GM21381 (cell line): Measurements from ENCODE around the gene GSN.
A peak's percentile ranks its signal among the peaks of the same experiment; 100 is the strongest.

Experiments
- ATAC-seq: cut with Tn5 transposase; IDR thresholded peaks from one replicate; pipeline ENCODE4 v1.9.1; 2021; ENCODE audit warnings: mild to moderate bottlenecking, moderate library complexity; ENCODE audit not compliant: unreplicated experiment

GSN gene

DNA sequence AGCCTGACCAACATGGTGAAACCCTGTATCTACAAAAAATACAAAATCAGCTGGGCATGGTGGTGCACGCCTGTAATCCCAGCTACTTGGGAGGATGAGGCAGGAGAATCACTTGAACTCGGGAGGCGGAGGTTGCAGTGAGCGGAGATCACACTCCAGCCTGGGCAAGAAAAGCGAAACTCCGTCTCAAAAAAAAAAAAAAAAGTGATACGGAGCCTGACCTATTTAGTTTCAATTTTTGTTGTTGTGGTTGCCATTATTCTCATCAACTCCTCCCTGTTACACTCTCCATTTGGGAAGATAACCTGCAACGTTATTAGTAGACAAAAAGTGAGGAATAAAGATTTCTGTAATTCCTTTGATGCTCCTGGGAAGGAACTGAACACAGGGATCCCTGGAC, 100.8 kb downstream of the GSN start:
- ATAC-seq: no peak

DNA sequence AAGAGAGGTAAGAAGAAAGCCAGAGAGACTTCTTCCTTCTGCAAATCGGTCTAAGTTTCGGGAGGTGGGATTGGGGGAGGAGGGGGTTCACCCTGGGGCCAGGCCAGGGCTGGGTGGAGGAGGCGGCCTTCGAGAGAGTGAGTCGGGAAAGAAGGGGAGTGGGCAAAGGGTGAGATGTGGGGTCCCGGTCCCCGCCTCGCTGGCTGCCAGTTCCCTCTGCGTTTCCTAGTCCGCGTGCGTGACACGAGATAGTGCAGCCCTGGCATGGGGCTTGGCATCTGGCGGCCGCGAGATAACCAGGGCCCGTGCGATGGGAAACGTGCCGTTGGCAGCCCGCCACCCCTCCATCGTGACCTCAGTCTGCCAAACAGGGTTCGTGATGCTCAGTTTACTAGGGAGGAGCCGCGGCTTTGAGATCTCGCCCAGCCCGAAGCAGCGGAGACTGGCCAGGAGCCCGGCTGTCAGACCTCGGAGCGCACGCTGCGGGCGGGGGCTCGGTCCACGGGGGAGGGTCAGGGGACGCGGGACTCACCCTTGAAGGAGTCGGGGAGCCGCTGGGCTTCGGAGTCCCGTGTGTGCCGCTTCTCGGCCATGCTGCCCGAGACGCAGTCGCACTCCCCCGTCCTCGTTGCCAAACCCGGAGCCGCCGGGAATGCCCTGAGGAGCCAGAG, 101.8 kb downstream of the GSN start, which contains the start of gene STOM:
Gene STOM, minus strand, starts transcription at position 656 of the 671 bp plus-strand sequence. Its CDS starts 63 bp downstream, at position 593.
- ATAC-seq: peak; percentile 39

DNA sequence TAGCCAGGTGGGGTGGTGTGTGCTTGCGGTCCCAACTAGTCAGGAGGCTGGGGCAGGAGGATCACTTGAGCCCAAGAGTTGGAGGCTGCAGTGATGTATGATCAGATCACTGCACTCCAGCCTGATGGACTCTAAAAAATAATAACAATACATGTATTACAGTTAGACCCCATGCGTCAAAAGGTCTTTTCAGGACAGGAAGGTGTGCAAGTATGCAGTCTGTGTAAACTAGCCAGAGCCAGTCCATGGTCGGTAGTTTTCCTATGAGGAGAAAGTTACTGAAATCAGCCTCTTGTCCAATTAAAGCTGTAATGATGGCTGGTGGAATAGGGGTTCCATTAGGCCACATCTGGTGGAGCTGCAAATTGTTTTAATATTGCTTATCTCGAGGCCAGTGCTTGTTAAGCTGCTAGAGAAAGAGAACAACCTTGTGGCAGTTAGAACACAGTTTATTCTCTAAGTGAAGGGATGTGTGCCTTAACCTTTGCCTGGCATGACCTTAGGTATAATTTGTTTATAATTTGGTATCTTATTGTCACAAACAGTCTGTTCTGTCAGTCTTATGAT, 103.6 kb downstream of the GSN start:
- ATAC-seq: no peak

DNA sequence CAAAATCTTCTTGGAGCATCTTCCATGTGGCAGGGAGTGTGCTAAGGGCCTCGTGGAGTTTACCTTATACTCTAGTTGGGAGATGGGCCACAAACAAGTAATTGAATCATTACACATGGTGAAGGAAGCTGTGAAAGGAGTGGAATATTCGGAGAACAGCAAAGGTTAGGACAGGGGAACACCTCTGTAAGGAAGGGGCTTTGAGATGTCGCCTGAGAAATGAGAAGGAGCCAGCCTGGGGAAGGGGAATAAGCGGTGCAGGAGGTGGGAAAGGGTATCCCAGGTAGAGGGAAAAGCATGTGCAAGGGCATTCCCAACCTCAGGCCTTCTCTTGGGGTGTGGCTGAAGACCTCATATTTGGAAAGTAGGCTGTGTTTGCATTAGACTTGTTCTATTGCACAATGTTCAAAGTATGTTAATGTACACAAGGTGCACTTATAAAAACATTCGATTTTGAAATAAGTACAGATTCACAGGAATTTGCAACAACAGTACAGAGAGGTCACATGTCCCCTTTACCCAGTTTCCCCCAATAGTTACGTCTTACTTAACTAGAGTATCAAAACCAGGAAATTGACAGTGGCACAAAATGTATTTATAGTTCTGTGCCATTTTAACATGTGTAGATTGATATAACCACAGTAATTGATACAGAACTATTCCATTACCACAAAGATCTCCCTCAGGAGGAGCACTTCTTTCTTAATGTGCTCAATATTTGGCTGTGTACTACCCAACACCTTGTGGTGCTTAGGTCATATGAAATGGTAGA, 104.5 kb downstream of the GSN start:
- ATAC-seq: no peak

DNA sequence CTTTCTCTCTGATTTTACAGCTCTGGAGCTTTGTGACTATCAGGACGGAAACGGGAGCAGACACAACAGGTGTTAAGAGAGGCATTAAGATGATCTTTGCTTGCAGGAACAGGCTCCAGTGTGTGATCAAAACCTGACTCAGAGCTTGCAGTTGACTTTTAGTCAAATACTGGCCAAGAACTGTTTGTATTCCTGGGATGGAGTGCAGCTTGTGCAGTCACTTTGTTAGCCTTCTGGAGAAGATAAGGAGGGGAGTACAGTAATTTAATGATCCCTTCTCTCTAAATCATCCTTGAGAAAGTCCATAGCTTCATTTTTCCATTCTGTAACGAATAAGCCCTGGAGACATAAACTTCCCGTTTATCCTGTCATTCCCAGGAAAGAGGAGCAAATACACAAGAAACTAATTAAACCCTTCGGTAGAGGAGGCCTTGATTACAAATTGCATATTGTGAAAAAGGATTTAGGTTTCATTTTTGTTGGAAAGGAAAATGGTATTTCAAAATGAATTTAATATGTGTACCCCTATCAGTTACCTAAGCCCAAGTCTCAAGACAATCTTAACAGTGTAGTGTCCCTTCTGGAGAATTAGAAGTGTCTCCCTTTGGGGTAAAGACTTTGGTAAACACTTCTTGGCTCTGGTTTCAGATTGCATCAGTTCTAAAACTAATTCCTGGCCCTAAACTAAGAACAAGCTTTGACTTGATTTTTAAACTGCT, 105.2 kb downstream of the GSN start:
- ATAC-seq: no peak

DNA sequence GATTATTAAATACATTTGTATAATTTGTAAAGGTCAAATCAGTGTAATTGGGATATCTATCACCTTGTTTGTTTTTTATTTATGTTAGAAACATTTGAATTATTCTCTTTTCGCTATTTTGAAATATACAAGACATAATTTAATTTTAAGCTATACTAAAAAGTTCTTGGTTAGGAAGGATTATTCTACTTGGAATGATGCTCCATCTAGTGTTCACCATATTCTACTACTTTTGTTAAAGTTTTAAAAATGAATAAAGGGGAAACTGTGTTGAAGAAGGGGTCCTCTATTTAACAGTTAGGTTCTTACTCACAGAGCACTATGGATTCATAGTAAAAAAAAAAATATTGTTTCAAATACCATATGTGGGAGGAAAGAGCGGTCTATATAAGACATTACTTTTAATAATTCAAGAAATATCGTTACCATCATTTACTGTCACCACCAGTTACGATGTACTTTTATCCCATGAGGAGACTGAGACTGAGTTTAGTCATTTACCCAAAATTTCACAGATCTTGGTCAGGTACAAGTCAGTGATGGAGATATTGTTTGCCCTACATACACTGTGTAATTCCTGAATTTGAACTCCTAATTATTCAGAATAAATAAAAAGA, 108.4 kb downstream of the GSN start:
- ATAC-seq: no peak

DNA sequence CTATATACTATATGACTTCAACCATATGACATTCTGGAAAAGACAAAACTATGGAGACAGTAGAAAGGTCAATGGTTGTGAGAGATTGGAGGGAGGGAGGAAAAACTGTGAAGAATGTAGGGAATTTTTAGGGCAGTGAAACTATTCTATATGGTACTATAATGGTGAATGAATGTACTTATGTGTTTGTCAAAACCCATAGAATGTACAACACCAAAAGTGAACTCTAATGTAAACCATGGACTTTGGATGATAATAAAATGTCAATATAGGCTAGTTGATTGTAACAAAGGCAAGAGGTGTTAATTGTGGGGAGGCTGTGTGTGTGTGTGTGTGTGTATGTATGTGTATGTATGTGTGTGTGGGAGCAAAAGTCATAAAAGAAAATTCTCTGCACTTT, 112.9 kb downstream of the GSN start:
- no peak for ATAC-seq
